ENCODE results near the gene RAB44.
"Not testable (repeated sequence)": the region's sequence is repeated elsewhere in the genome, so short reads cannot be mapped to it uniquely, and the experiment has no call there.

The RAB44 gene

GRCh38 chr6:36706339-36706738, 8.7 kb downstream of the RAB44 start:
- no peak for DNase-seq (ENCODE audit: low read depth in 2 of 3, low spot score in 1 of 3)

- no peak for DNase-seq (ENCODE audit: low read depth in 2 of 3, low spot score in 1 of 3)
Measured at GRCh38 chr6:36712816-36713215, 15.2 kb downstream of the RAB44 start.

- no peak for DNase-seq (ENCODE audit: low read depth in 2 of 3, low spot score in 1 of 3)
Measured at GRCh38 chr6:36713846-36714245, 16.2 kb downstream of the RAB44 start.

- no peak for DNase-seq (ENCODE audit: low read depth in 2 of 3, low spot score in 1 of 3)
Measured at GRCh38 chr6:36714511-36714910, 16.9 kb downstream of the RAB44 start.

- no peak for DNase-seq (ENCODE audit: low read depth in 2 of 3, low spot score in 1 of 3)
Measured at GRCh38 chr6:36715469-36715868, 17.8 kb downstream of the RAB44 start.

GRCh38 chr6:36716476-36717093, 19.0 kb downstream of the RAB44 start:
- DNase-seq (ENCODE audit: low read depth in 2 of 3, low spot score in 1 of 3) = no peak

- DNase-seq (ENCODE audit: low read depth in 2 of 3, low spot score in 1 of 3) = no peak
Measured at GRCh38 chr6:36717231-36717825, 19.7 kb downstream of the RAB44 start.

GRCh38 chr6:36717871-36718540, 20.4 kb downstream of the RAB44 start:
- DNase-seq (ENCODE audit: low read depth in 2 of 3, low spot score in 1 of 3) = no peak

GRCh38 chr6:36718560-36718959, 20.9 kb downstream of the RAB44 start:
- DNase-seq (ENCODE audit: low read depth in 2 of 3, low spot score in 1 of 3) = no peak

GRCh38 chr6:36719126-36719525, 21.5 kb downstream of the RAB44 start:
- DNase-seq (ENCODE audit: low read depth in 2 of 3, low spot score in 1 of 3) = no peak

- DNase-seq (ENCODE audit: low read depth in 2 of 3, low spot score in 1 of 3) = no peak
Measured at GRCh38 chr6:36720251-36721141, 22.9 kb downstream of the RAB44 start.

- DNase-seq (ENCODE audit: low read depth in 2 of 3, low spot score in 1 of 3) = no peak
Measured at GRCh38 chr6:36721369-36722140, 23.9 kb downstream of the RAB44 start.

GRCh38 chr6:36722365-36722764, 24.7 kb downstream of the RAB44 start:
- DNase-seq (ENCODE audit: low read depth in 2 of 3, low spot score in 1 of 3) = no peak

- no peak for DNase-seq (ENCODE audit: low read depth in 2 of 3, low spot score in 1 of 3)
Measured at GRCh38 chr6:36722879-36723278, 25.3 kb downstream of the RAB44 start.

GRCh38 chr6:36723992-36724391, 26.4 kb downstream of the RAB44 start:
- DNase-seq (ENCODE audit: low read depth in 2 of 3, low spot score in 1 of 3) = not testable (repeated sequence)

- peak; percentile 27 to 56 (median 54) for DNase-seq (ENCODE audit: low read depth in 2 of 3, low spot score in 1 of 3)
Measured at GRCh38 chr6:36724514-36725390, 27.1 kb downstream of the RAB44 start.

- no peak for DNase-seq (ENCODE audit: low read depth in 2 of 3, low spot score in 1 of 3)
Measured at GRCh38 chr6:36725581-36725980, 28.0 kb downstream of the RAB44 start.

GRCh38 chr6:36727505-36728021, 29.9 kb downstream of the RAB44 start:
- no peak for DNase-seq (ENCODE audit: low read depth in 2 of 3, low spot score in 1 of 3)

- no peak for DNase-seq (ENCODE audit: low read depth in 2 of 3, low spot score in 1 of 3)
Measured at GRCh38 chr6:36728289-36729160, 30.9 kb downstream of the RAB44 start.

Data from stimulated activated CD4-positive, alpha-beta T cell treated with anti-CD3 and anti-CD28 coated beads, Interleukin-12 subunit alpha, Interleukin-12 subunit beta, amount 100 ng/mL, for 48 hours (primary cell).